Natural killer cell treated with Interleukin-12 subunit alpha and Interleukin-12 subunit beta and Interleukin-15 and Interleukin-18, amount 100 ng/mL, for 72 hours (primary cell): ENCODE results near the gene GSTO1. TPM values are rescaled to one million over a fixed set of nuclear protein-coding genes. Genes with fewer than 3 reads are reported as not detected.

Experiments
- ATAC-seq, 2 donors: fragments of 150-1000 bp; cut with Tn5 transposase in 1 of 2; sonication (Bioruptor Pico), chemical (Tn5 transposase) in 1 of 2; 2 replicates each; pipeline ENCODE4 v1.10.0; 2021
- DNase-seq: peaks from one replicate; pipeline ENCODE4 v3.0.0; 2022; ENCODE audit warnings: low spot score
- H3K27ac Mint-ChIP-seq, 2 donors: 1 replicate in 1 of 2; 2 replicates in 1 of 2; pipeline ENCODE4 v1.8.0; 2022; ENCODE audit warnings: mixed read lengths in 2 of 2, mild to moderate bottlenecking in 1 of 2, moderate library complexity in 1 of 2
- H3K27me3 Mint-ChIP-seq, 2 donors: 1 replicate in 1 of 2; 2 replicates in 1 of 2; pipeline ENCODE4 v1.8.0; 2022; ENCODE audit warnings: mixed read lengths in 2 of 2
- H3K36me3 Mint-ChIP-seq: one replicate; pipeline ENCODE4 v1.8.0; 2022; ENCODE audit warnings: mixed read lengths
- H3K4me1 Mint-ChIP-seq, 2 donors: 1 replicate in 1 of 2; 2 replicates in 1 of 2; pipeline ENCODE4 v1.8.0; 2022; ENCODE audit warnings: low read depth in 2 of 2, mixed read lengths in 2 of 2, mild to moderate bottlenecking in 1 of 2
- H3K4me3 Mint-ChIP-seq: one replicate; pipeline ENCODE4 v1.8.0; 2022; ENCODE audit warnings: mixed read lengths
- H3K9me3 Mint-ChIP-seq: 2 replicates; pipeline ENCODE4 v1.8.0; 2022; ENCODE audit warnings: mixed read lengths
- total RNA-seq, 2 donors: library from RNA; stranded (reverse); gene quantifications; one replicate each; pipeline ENCODE4 v1.2.3, GENCODE V29; 2022

The GSTO1 gene
- 100 to 1,000 TPM; 101 to 111 TPM for total RNA-seq

DNA sequence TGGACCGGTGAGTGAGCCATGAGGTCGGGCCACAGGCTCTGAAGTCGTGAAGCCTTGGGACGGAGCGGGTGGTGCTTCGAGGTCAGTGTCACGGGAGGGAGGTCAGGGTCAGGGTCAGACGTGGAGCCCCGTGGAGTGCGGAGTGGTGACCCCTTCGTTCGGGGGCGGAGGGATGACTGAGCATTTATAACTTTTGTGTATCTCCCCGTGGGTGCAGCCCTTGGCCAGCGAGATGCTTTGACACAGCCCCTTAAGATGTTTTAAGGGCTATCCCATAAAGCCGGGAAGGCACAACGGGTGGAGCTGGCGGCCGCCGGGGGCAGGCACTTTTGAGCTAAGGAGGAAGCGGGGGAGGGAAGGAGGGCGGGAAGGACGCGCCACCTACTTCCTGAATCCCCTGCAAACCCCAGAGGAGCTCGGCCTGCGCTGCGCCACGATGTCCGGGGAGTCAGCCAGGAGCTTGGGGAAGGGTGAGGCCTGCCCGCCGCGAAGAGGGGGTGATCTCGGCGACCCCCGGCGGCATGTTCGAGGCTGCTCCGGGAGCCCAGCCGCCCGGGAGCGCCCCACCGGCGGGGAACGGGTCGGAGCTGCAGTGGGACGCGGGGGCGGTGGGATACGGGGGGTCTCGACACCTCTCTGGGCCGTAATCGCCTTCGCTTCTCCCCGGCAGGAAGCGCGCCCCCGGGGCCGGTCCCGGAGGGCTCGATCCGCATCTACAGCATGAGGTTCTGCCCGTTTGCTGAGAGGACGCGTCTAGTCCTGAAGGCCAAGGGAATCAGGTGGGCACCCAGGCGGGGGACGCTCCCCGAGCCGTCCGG, at the start of gene GSTO1:
Gene GSTO1, plus strand, starts transcription at position 400 of the 818 bp plus-strand sequence. Its CDS starts 37 bp downstream, at position 437.
- Mint-ChIP-seq H3K27me3 (peaks cover 6 to 10% of the 10 kb centered on the region in 2 donors), H3K4me3 (peak within 1 kb of the TSS; percentile 100), H3K36me3 (peaks cover 20% of the 10 kb centered on the region)

DNA sequence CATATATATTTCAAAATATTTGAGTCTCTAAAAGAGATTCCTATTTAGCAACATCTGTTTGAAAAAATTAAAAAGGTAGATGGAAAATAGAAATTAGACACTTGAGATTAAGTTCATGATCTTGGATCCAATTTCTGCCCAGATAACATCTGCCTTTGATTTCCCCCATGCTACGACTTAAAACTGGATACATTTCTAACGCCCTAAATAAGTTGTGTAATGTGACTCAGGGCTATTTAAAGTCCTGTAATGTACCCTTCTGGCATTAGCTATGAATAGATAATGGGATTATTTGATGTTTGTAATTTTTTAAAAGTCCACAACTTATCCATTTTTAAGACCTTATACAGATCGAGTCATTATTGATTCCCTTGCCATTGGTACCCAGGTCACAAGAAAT, 46.0 kb upstream of the GSTO1 start:
- Mint-ChIP-seq H3K27ac (no peak overlapping the region), H3K4me1 (no peaks in the 10 kb centered on the region), H3K4me3 (no peak overlapping the region), H3K9me3 (no peaks in the 10 kb centered on the region), H3K36me3 (no peaks in the 10 kb centered on the region), H3K27me3 (peaks cover 30 to 37% of the 10 kb centered on the region in 2 donors)
- DNase-seq (no peak), ATAC-seq (no peak)

More for the DNA sequence above, at the start of gene GSTO1:
- Mint-ChIP-seq H3K27ac (peak within 1 kb of the TSS; percentile 95 to 98), H3K9me3 (no peaks in the 10 kb centered on the region), H3K4me1 (peaks cover 49 to 53% of the 10 kb centered on the region in 2 donors)
- ATAC-seq: peak; percentile 88 to 91
- peak; percentile 78 for DNase-seq

DNA sequence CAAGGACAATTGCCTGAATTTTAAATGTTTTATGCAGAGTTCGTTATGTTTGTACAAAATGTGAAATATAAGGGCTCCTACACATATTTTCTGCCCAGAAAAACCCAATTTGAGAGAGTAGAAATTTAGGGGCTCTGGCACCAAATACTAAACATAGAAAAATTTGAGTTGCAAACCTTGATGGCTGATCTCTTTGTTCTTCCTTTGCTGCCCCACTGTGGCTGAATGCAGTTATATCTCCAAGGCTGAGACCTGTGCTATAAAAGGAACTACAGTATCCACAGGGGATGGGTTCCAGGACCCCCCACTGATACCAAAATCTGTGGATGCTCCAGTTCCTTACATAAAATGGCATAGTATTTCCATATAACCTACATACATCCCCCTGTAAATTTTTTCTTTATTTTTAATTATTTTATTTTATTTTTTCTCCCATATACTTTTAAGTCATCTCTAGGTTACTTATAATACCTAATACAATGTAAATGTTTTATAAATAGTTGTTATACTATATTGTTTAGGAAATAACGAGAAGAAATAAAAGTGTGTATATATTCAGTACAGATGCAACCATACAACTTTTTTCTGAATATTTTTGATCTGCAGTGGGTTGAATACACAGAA, 45.0 kb upstream of the GSTO1 start:
- ATAC-seq (no peak), DNase-seq (no peak)
- H3K4me3 Mint-ChIP-seq: no peak overlapping the region
- H3K27ac Mint-ChIP-seq: no peak overlapping the region
- H3K9me3 Mint-ChIP-seq: no peaks in the 10 kb centered on the region
- no peaks in the 10 kb centered on the region for H3K4me1 Mint-ChIP-seq
- peaks cover 27 to 31% of the 10 kb centered on the region in 2 donors for H3K27me3 Mint-ChIP-seq
- H3K36me3 Mint-ChIP-seq: no peaks in the 10 kb centered on the region

DNA sequence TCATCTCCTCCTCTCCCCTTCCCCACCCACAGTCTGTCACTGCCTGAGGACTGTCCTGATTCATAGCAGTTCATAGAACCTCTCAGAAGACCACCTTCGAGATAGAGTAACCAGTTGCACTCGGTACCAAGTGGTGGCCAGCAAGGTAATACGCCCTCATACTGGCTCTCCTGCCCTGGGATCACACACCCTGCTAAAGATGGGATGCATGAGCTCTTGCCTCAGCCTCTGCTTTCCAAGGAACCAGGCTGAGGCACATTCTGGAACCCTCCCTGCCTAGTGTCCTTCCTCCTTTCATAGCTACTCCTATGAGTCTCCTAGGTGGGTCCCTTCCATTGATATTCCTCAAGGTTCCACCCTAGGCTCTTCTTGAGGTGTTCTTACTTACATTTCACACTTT, 38.1 kb upstream of the GSTO1 start:
- Mint-ChIP-seq H3K4me3 (no peak overlapping the region), H3K4me1 (peaks cover 0 to 6% of the 10 kb centered on the region in 2 donors), H3K27me3 (peaks cover 17 to 22% of the 10 kb centered on the region in 2 donors), H3K27ac (no peak overlapping the region), H3K36me3 (no peaks in the 10 kb centered on the region), H3K9me3 (no peaks in the 10 kb centered on the region)
- DNase-seq (no peak), ATAC-seq (no peak)

DNA sequence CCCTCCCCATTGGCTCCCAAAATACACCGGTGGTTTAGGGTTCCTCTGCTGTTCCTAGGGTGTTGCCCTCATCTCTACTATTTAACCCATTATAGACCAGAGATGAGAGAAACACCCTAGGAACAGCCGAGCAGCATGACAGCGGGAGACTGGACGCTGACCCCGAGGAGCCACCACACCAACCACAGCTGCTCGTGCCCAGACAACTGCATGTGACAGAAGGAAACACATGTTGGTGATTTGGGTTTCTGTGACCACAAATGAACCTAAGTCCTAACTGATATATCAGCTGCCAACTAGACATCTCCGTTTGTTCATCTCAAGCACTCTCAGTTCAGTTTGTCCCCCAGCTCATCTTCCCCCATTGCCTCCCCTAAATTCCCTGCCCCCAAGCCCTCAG, 35.9 kb upstream of the GSTO1 start:
- Mint-ChIP-seq H3K4me3 (no peak overlapping the region), H3K9me3 (no peaks in the 10 kb centered on the region), H3K36me3 (no peaks in the 10 kb centered on the region), H3K27me3 (peaks cover 16 to 17% of the 10 kb centered on the region in 2 donors), H3K27ac (no peak overlapping the region), H3K4me1 (peaks cover 0 to 6% of the 10 kb centered on the region in 2 donors)
- no peak for DNase-seq
- ATAC-seq: no peak

- Mint-ChIP-seq H3K27ac (no peak overlapping the region), H3K9me3 (no peaks in the 10 kb centered on the region), H3K36me3 (no peaks in the 10 kb centered on the region), H3K27me3 (peaks cover 16 to 18% of the 10 kb centered on the region in 2 donors), H3K4me3 (no peak overlapping the region), H3K4me1 (peaks cover 0 to 6% of the 10 kb centered on the region in 2 donors)
- DNase-seq (no peak), ATAC-seq (no peak)
Observed at GRCh38 chr10:104220522-104220921, 34.2 kb upstream of the GSTO1 start.

DNA sequence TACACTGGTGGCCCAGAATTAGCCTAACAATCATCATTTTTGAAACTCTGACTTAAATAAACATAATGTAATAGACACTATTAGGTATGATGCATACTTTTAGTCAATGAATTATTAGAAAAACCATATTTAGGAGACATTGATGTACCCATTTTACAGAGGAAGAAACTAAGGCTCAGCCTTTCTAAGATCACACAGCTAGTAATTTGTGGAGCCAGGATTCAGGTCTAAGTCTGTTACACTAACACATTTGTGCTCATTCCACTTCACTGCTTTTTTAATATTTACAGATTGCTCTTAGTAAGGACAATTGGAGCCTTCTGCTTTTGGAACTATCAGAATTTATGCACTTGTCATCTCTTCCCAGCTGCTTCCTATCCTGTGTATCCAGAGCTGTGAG, 31.4 kb upstream of the GSTO1 start:
- H3K27me3 Mint-ChIP-seq: peaks cover 21% of the 10 kb centered on the region in 2 donors
- no peaks in the 10 kb centered on the region for H3K9me3 Mint-ChIP-seq
- H3K27ac Mint-ChIP-seq: no peak overlapping the region
- peaks cover 0 to 6% of the 10 kb centered on the region in 2 donors for H3K4me1 Mint-ChIP-seq
- no peak for ATAC-seq
- DNase-seq: no peak
- no peaks in the 10 kb centered on the region for H3K36me3 Mint-ChIP-seq
- H3K4me3 Mint-ChIP-seq: no peak overlapping the region

GRCh38 chr10:104230490-104230889, 24.2 kb upstream of the GSTO1 start:
- Mint-ChIP-seq H3K36me3 (peaks cover 5% of the 10 kb centered on the region), H3K4me3 (no peak overlapping the region), H3K4me1 (peaks cover 14 to 16% of the 10 kb centered on the region in 2 donors), H3K9me3 (no peaks in the 10 kb centered on the region), H3K27me3 (peaks cover 19 to 30% of the 10 kb centered on the region in 2 donors), H3K27ac (no peak overlapping the region)
- ATAC-seq: no peak
- DNase-seq: no peak

- H3K4me3 Mint-ChIP-seq: peak within 1 kb of the TSS; percentile 91
- ATAC-seq (peak; percentile 100), DNase-seq (peak; percentile 98)
- peaks cover 14 to 16% of the 10 kb centered on the region in 2 donors for H3K4me1 Mint-ChIP-seq
- peak within 1 kb of the TSS; percentile 50 to 51 for H3K27ac Mint-ChIP-seq
- H3K36me3 Mint-ChIP-seq: peaks cover 5% of the 10 kb centered on the region
- no peaks in the 10 kb centered on the region for H3K9me3 Mint-ChIP-seq
- peaks cover 30% of the 10 kb centered on the region in 2 donors for H3K27me3 Mint-ChIP-seq
Observed at GRCh38 chr10:104231784-104232612, 22.7 kb upstream of the GSTO1 start, which contains the start of gene CFAP43. Gene CFAP43 (minus strand): TSS chr10:104232364. CDS start chr10:104232246, 118 bp downstream.

GRCh38 chr10:104232613-104233102, 22.0 kb upstream of the GSTO1 start:
- Mint-ChIP-seq H3K4me3 (peak overlapping the region; percentile 91), H3K4me1 (peaks cover 14 to 16% of the 10 kb centered on the region in 2 donors), H3K9me3 (no peaks in the 10 kb centered on the region), H3K27me3 (peaks cover 30 to 32% of the 10 kb centered on the region in 2 donors), H3K27ac (peak overlapping the region; percentile 50 to 51), H3K36me3 (peaks cover 5% of the 10 kb centered on the region)
- DNase-seq: no peak
- ATAC-seq: peak; percentile 40 to 41

GRCh38 chr10:104233817-104234216, 20.9 kb upstream of the GSTO1 start:
- Mint-ChIP-seq H3K9me3 (no peaks in the 10 kb centered on the region), H3K36me3 (peaks cover 5% of the 10 kb centered on the region), H3K4me1 (peaks cover 14 to 16% of the 10 kb centered on the region in 2 donors), H3K27ac (peak overlapping the region in 1 of 2 donors; percentile 28), H3K4me3 (peak overlapping the region; percentile 81), H3K27me3 (peaks cover 24 to 28% of the 10 kb centered on the region in 2 donors)
- no peak for ATAC-seq
- DNase-seq: no peak

- H3K27me3 Mint-ChIP-seq: peaks cover 28 to 36% of the 10 kb centered on the region in 2 donors
- DNase-seq (no peak), ATAC-seq (no peak)
- peaks cover 14 to 16% of the 10 kb centered on the region in 2 donors for H3K4me1 Mint-ChIP-seq
- H3K4me3 Mint-ChIP-seq: no peak overlapping the region
- H3K9me3 Mint-ChIP-seq: no peaks in the 10 kb centered on the region
- H3K36me3 Mint-ChIP-seq: peaks cover 5% of the 10 kb centered on the region
- H3K27ac Mint-ChIP-seq: no peak overlapping the region
Observed at GRCh38 chr10:104234934-104235333, 19.8 kb upstream of the GSTO1 start.

- peaks cover 30 to 35% of the 10 kb centered on the region in 2 donors for H3K27me3 Mint-ChIP-seq
- H3K9me3 Mint-ChIP-seq: no peaks in the 10 kb centered on the region
- peaks cover 12 to 14% of the 10 kb centered on the region in 2 donors for H3K4me1 Mint-ChIP-seq
- peaks cover 5% of the 10 kb centered on the region for H3K36me3 Mint-ChIP-seq
- H3K27ac Mint-ChIP-seq: no peak overlapping the region
- H3K4me3 Mint-ChIP-seq: no peak overlapping the region
- DNase-seq (no peak), ATAC-seq (no peak)
Observed at GRCh38 chr10:104235801-104236200, 18.9 kb upstream of the GSTO1 start.
